Measurements from ENCODE around the gene KIT. TPM values are rescaled to one million over a fixed set of nuclear protein-coding genes. Genes with fewer than 3 reads are reported as not detected.

KIT gene
- total RNA-seq, 5 donors from 2014 or later (not counting 1 experiment from before 2014, with no cell fraction given) = 0.98 to 6.6 (median 3.6) TPM

DNA sequence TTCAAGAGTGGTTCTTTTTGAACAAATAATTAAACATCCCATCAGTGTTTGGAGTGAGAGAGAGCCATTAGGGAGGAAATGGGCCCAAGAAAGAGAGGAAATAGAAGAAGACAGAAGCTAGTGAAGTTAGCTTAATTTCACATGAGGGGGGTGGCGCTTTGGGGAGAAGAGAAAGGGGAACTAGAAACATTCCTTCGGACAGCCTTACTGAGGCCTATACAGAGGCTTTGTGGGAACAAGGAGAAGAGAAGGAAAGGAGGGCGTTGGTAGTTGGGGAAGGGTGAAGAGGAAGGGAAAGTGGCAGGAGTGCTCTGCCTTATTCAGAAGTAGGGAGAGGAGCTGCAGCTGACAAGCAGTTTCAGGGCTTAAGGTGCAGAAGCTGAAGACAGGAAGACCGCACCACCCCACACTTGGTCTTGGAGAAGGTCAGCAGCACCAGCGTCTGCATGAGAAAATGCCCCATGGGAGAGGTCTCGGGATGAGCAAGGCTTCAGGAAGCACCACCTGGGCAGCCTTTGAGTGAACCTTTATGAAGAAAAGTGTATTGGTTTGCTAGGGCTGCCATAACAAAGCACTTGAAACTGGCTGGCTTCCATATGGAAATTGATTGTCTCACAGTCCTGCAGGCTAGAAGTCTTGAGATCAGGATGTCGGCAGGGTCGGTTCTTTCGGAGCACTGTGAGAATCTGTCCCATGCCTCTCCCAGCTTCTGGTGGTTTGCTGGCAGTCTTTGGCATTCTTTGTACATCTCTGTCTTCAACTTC lies 85.1 kb downstream of the KIT start:
- Mint-ChIP-seq H3K9me3 (peaks cover 5 to 9% (median 7%) of the 10 kb centered on the region in 3 donors), H3K4me3 (no peak overlapping the region), H3K36me3 (no peaks in the 10 kb centered on the region), H3K27me3 (no peaks in the 10 kb centered on the region), H3K4me1 (peaks cover 0 to 5% (median 0%) of the 10 kb centered on the region in 3 donors), H3K27ac (no peak overlapping the region)
- 79% methylated on average over 7 of the region's 9 CpGs for WGBS (ENCODE audit: insufficient coverage)
- DNase-seq (no peak), ATAC-seq (replicated peaks in 1 of 4) (no peak)
- Histone ChIP-seq H3K4me1 (ENCODE audit: control insufficient read depth in 1 of 2, extremely low read depth in 1 of 2, insufficient read depth in 2 of 2, low read length in 2 of 2) (peaks cover 0 to 3% of the 10 kb centered on the region in 2 experiments), H3K27me3 (replicated peaks in 1 of 2; ENCODE audit: control insufficient read depth in 2 of 2, extremely low read depth in 1 of 2, insufficient read depth in 2 of 2, low read length in 1 of 2) (no peaks in the 10 kb centered on the region), H3K9me3 (no peaks in the 10 kb centered on the region), H3K4me3 (ENCODE audit: control insufficient read depth in 1 of 2, extremely low read depth in 1 of 2, low read length in 1 of 2) (no peak overlapping the region), H3K27ac (ENCODE audit: low read length) (no peak overlapping the region), H3K36me3 (ENCODE audit: control insufficient read depth in 2 of 2, extremely low read depth in 1 of 2, insufficient read depth in 1 of 2, low read length in 1 of 2) (no peaks in the 10 kb centered on the region)
- ChIA-PET CTCF (no interaction called here), POLR2A (no interaction called here)

DNA sequence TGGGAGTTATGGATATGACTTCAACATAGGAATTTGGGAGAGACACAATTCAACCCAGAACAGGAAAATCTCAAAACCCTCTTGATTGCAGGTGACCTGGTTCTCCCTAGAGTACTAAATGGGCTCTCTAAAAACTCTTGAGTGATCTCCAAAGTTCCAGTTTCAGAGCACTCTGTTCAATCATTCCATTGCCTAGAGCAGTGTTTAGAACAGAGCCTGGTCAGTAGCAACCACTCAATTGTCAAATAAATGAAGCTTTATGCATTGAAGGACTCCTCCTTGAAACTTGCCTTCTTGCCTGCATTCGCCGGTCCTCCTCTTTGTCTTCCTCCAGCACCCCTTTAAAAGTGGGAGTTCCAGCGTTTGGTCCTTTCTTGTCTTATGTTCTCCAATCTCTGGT lies 85.8 kb downstream of the KIT start:
- Mint-ChIP-seq H3K27ac (no peak overlapping the region), H3K36me3 (no peaks in the 10 kb centered on the region), H3K4me3 (no peak overlapping the region), H3K27me3 (no peaks in the 10 kb centered on the region), H3K4me1 (peaks cover 0 to 5% (median 0%) of the 10 kb centered on the region in 3 donors), H3K9me3 (peaks cover 7 to 9% (median 8%) of the 10 kb centered on the region in 3 donors)
- Histone ChIP-seq H3K27ac (ENCODE audit: low read length) (no peak overlapping the region), H3K36me3 (ENCODE audit: control insufficient read depth in 2 of 2, extremely low read depth in 1 of 2, insufficient read depth in 1 of 2, low read length in 1 of 2) (no peaks in the 10 kb centered on the region), H3K4me3 (ENCODE audit: control insufficient read depth in 1 of 2, extremely low read depth in 1 of 2, low read length in 1 of 2) (no peak overlapping the region), H3K4me1 (ENCODE audit: control insufficient read depth in 1 of 2, extremely low read depth in 1 of 2, insufficient read depth in 2 of 2, low read length in 2 of 2) (peaks cover 0 to 3% of the 10 kb centered on the region in 2 experiments), H3K27me3 (replicated peaks in 1 of 2; ENCODE audit: control insufficient read depth in 2 of 2, extremely low read depth in 1 of 2, insufficient read depth in 2 of 2, low read length in 1 of 2) (no peaks in the 10 kb centered on the region), H3K9me3 (no peaks in the 10 kb centered on the region)
- ATAC-seq (replicated peaks in 1 of 4) = no peak
- no peak for DNase-seq
- ChIA-PET CTCF (no interaction called here), POLR2A (no interaction called here)
- WGBS (ENCODE audit: insufficient coverage) = 83% methylated on average over 2 of the region's 3 CpGs

DNA sequence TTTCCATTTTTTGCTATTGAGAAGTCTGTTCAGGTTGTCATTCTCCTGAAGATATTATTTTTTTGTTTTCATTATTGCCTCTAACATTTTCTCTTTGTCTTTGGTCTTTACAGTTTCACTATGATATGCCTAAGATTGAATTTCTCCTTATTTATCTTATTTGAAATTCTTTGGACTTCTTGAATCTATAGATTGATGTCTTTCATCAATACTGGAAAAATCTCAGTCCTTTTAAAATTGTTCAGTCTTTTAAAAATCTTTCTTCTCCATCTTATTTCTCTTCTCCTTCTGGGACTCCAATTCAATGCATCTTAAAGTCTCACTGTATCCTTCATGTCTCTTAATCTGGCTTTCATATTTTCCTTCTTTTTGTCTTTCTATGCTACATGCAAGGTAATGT lies 86.7 kb downstream of the KIT start:
- ChIA-PET POLR2A (no interaction called here), CTCF (no interaction called here)
- H3K27ac Mint-ChIP-seq = no peak overlapping the region
- H3K4me1 ChIP-seq (ENCODE audit: control insufficient read depth in 1 of 2, extremely low read depth in 1 of 2, insufficient read depth in 2 of 2, low read length in 2 of 2) = peaks cover 0 to 3% of the 10 kb centered on the region in 2 experiments
- ATAC-seq (replicated peaks in 1 of 4) (no peak), DNase-seq (no peak)
- H3K9me3 ChIP-seq = no peaks in the 10 kb centered on the region
- no peak overlapping the region for H3K4me3 ChIP-seq (ENCODE audit: control insufficient read depth in 1 of 2, extremely low read depth in 1 of 2, low read length in 1 of 2)
- H3K36me3 ChIP-seq (ENCODE audit: control insufficient read depth in 2 of 2, extremely low read depth in 1 of 2, insufficient read depth in 1 of 2, low read length in 1 of 2) = no peaks in the 10 kb centered on the region
- peaks cover 7 to 9% (median 8%) of the 10 kb centered on the region in 3 donors for H3K9me3 Mint-ChIP-seq
- H3K27ac ChIP-seq (ENCODE audit: low read length) = no peak overlapping the region
- H3K27me3 Mint-ChIP-seq = no peaks in the 10 kb centered on the region
- H3K36me3 Mint-ChIP-seq = no peaks in the 10 kb centered on the region
- H3K4me3 Mint-ChIP-seq = no peak overlapping the region
- no peaks in the 10 kb centered on the region for H3K27me3 ChIP-seq (replicated peaks in 1 of 2; ENCODE audit: control insufficient read depth in 2 of 2, extremely low read depth in 1 of 2, insufficient read depth in 2 of 2, low read length in 1 of 2)
- peaks cover 0 to 5% (median 0%) of the 10 kb centered on the region in 3 donors for H3K4me1 Mint-ChIP-seq

DNA sequence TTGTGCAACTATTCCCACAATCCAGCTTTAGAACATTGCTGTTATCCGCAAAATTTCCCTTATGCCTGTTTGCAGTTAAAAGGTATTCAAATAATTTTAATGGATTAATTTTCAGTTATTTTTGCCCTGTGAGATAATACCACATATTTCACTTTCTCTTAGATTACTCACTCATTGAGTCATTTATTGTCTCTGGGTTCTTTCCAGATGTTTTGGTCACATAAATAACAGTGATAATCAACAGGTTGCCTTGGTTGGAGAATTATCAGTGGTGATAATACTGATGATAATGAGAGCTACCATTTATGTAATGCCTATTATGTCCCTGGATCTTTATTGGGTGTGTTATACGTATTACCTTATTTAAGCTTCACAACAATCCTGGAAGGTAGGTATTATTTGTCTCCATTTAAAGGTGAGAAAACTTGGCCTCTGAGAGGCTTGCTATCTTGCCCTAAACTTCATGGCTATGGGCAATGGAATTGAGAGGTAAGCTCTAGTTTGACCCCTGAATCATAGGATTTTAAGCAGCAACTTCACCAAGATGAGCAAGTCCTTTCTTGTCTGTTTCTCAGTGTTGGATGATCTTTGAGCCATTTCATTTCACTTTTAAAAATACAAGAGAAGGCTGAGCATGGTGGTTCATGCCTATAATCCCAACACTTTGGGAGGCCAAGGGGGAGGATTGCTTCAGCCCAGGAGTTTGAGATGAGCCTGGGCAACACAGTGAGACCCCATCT lies 87.4 kb downstream of the KIT start:
- POLR2A ChIA-PET = interaction anchor here in 1 of 2 donors (0.7 kb wide), 1 partner anchor 172 kb away, joined by 3 read pairs; no protein-coding TSS in a partner anchor
- H3K27me3 ChIP-seq (replicated peaks in 1 of 2; ENCODE audit: control insufficient read depth in 2 of 2, extremely low read depth in 1 of 2, insufficient read depth in 2 of 2, low read length in 1 of 2) = no peaks in the 10 kb centered on the region
- no peak for ATAC-seq (replicated peaks in 1 of 4)
- no peak overlapping the region for H3K4me3 Mint-ChIP-seq
- no peak for DNase-seq
- no peak overlapping the region for H3K27ac Mint-ChIP-seq
- peaks cover 0 to 5% (median 0%) of the 10 kb centered on the region in 3 donors for H3K4me1 Mint-ChIP-seq
- no CpG with 5 or more reads among the region's 2 CpGs for WGBS (ENCODE audit: insufficient coverage)
- peaks cover 7 to 9% (median 8%) of the 10 kb centered on the region in 3 donors for H3K9me3 Mint-ChIP-seq
- H3K9me3 ChIP-seq = no peaks in the 10 kb centered on the region
- H3K36me3 ChIP-seq (ENCODE audit: control insufficient read depth in 2 of 2, extremely low read depth in 1 of 2, insufficient read depth in 1 of 2, low read length in 1 of 2) = no peaks in the 10 kb centered on the region
- H3K27ac ChIP-seq (ENCODE audit: low read length) = no peak overlapping the region
- CTCF ChIA-PET = no interaction called here
- H3K27me3 Mint-ChIP-seq = no peaks in the 10 kb centered on the region
- peaks cover 0 to 3% of the 10 kb centered on the region in 2 experiments for H3K4me1 ChIP-seq (ENCODE audit: control insufficient read depth in 1 of 2, extremely low read depth in 1 of 2, insufficient read depth in 2 of 2, low read length in 2 of 2)
- no peaks in the 10 kb centered on the region for H3K36me3 Mint-ChIP-seq
- H3K4me3 ChIP-seq (ENCODE audit: control insufficient read depth in 1 of 2, extremely low read depth in 1 of 2, low read length in 1 of 2) = no peak overlapping the region

DNA sequence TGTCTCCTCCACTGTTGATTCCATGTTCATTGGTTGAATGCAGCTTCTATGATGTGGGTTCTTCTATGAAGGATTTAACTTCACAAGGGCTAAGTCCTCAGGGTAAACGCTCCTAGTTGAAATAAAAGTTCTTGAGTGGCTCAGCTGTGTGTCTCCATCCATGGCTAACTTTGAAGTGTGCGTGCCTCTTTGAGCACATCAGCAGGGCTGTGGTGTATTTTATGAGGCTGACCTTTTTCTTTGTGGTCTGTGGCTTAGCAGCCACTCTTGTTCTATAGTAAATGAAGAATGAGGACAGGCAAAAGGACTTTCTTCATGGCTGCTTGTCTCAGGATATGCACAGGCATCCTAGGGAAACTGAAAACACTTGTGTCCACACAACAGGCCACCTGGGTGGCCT lies 88.5 kb downstream of the KIT start:
- Mint-ChIP-seq H3K27me3 (no peaks in the 10 kb centered on the region), H3K27ac (no peak overlapping the region), H3K9me3 (peaks cover 7 to 9% (median 8%) of the 10 kb centered on the region in 3 donors), H3K4me3 (no peak overlapping the region), H3K36me3 (no peaks in the 10 kb centered on the region), H3K4me1 (peaks cover 0 to 5% (median 0%) of the 10 kb centered on the region in 3 donors)
- no peak overlapping the region for H3K4me3 ChIP-seq (ENCODE audit: control insufficient read depth in 1 of 2, extremely low read depth in 1 of 2, low read length in 1 of 2)
- H3K4me1 ChIP-seq (ENCODE audit: control insufficient read depth in 1 of 2, extremely low read depth in 1 of 2, insufficient read depth in 2 of 2, low read length in 2 of 2) = peaks cover 0 to 3% of the 10 kb centered on the region in 2 experiments
- no peaks in the 10 kb centered on the region for H3K27me3 ChIP-seq (replicated peaks in 1 of 2; ENCODE audit: control insufficient read depth in 2 of 2, extremely low read depth in 1 of 2, insufficient read depth in 2 of 2, low read length in 1 of 2)
- WGBS (ENCODE audit: insufficient coverage) = 7% methylated on average over 2 of the region's 2 CpGs
- ChIA-PET POLR2A (no interaction called here), CTCF (no interaction called here)
- ATAC-seq (replicated peaks in 1 of 4) (no peak), DNase-seq (no peak)
- no peaks in the 10 kb centered on the region for H3K9me3 ChIP-seq
- H3K36me3 ChIP-seq (ENCODE audit: control insufficient read depth in 2 of 2, extremely low read depth in 1 of 2, insufficient read depth in 1 of 2, low read length in 1 of 2) = no peaks in the 10 kb centered on the region
- H3K27ac ChIP-seq (ENCODE audit: low read length) = no peak overlapping the region

DNA sequence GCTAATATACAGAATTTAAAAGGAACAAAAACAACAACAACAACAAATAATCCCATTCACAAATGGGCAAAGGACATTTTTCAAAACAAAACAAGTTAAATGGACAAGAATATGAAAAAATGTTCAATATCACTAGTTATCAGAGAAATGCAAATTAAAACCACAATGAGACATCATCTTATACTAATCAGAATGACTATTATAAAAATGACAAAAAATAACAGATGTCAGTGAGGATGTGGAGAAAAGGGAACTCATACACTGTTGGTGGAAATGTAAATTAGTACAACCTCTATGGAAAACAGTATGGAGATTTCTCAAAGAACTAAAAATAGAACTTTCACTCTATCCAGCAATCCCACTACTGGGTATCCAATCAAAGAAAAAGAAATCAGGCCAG lies 92.6 kb downstream of the KIT start:
- Histone ChIP-seq H3K36me3 (ENCODE audit: control insufficient read depth in 2 of 2, extremely low read depth in 1 of 2, insufficient read depth in 1 of 2, low read length in 1 of 2) (no peaks in the 10 kb centered on the region), H3K27ac (ENCODE audit: low read length) (no peak overlapping the region), H3K27me3 (replicated peaks in 1 of 2; ENCODE audit: control insufficient read depth in 2 of 2, extremely low read depth in 1 of 2, insufficient read depth in 2 of 2, low read length in 1 of 2) (no peaks in the 10 kb centered on the region), H3K4me1 (ENCODE audit: control insufficient read depth in 1 of 2, extremely low read depth in 1 of 2, insufficient read depth in 2 of 2, low read length in 2 of 2) (peaks cover 0 to 3% of the 10 kb centered on the region in 2 experiments), H3K9me3 (no peaks in the 10 kb centered on the region), H3K4me3 (ENCODE audit: control insufficient read depth in 1 of 2, extremely low read depth in 1 of 2, low read length in 1 of 2) (no peak overlapping the region)
- Mint-ChIP-seq H3K27ac (no peak overlapping the region), H3K9me3 (peaks cover 0 to 4% (median under 1%) of the 10 kb centered on the region in 3 donors), H3K4me3 (no peak overlapping the region), H3K36me3 (no peaks in the 10 kb centered on the region), H3K27me3 (no peaks in the 10 kb centered on the region), H3K4me1 (peaks cover 0 to 5% (median 0%) of the 10 kb centered on the region in 3 donors)
- POLR2A ChIA-PET = no interaction called here
- CTCF ChIA-PET = no interaction called here
- ATAC-seq (replicated peaks in 1 of 4) (no peak), DNase-seq (no peak)

All from T-cell (primary cell).